GM23248 (cell line): ENCODE measurements around the gene TNK1. TPM values are rescaled to one million over a fixed set of nuclear protein-coding genes. Genes with fewer than 3 reads are reported as not detected.

ENCODE experiments used
- DNase-seq: peaks from one replicate; pipeline ENCODE4 v3.0.0-alpha.2; 2015
- H2AFZ ChIP-seq: fragments of 200-600 bp; sonication (generic); 2 replicates; pipeline ENCODE4 v1.6.1; 2016; ENCODE audit warnings: antibody characterized with exemption
- H3F3A ChIP-seq: fragments of 200-600 bp; sonication (generic); 2 replicates; pipeline ENCODE4 v1.6.1; 2016; ENCODE audit warnings: mild to moderate bottlenecking, antibody characterized with exemption, mixed run types; ENCODE audit not compliant: insufficient read depth
- H3K27ac ChIP-seq: fragments of 200-600 bp; sonication (generic); 2 replicates; pipeline ENCODE4 v1.5.1; 2016; ENCODE audit warnings: mild to moderate bottlenecking
- H3K27me3 ChIP-seq: fragments of 200-600 bp; sonication (generic); replicated peaks from 2 replicates; pipeline ENCODE4 v1.6.1; 2016; ENCODE audit warnings: mild to moderate bottlenecking; ENCODE audit not compliant: insufficient read depth
- H3K36me3 ChIP-seq: fragments of 200-600 bp; sonication (generic); 2 replicates; pipeline ENCODE4 v1.6.1; 2016; ENCODE audit warnings: low read depth, mild to moderate bottlenecking
- H3K4me1 ChIP-seq: fragments of 200-600 bp; sonication (generic); 2 replicates; pipeline ENCODE4 v1.6.1; 2016; ENCODE audit warnings: mild to moderate bottlenecking; ENCODE audit not compliant: insufficient read depth
- H3K4me2 ChIP-seq: fragments of 200-600 bp; sonication (generic); one replicate; pipeline ENCODE4 v1.6.1; 2016; ENCODE audit warnings: mild to moderate bottlenecking; ENCODE audit not compliant: unreplicated experiment
- H3K4me3 ChIP-seq: fragments of 200-600 bp; sonication (generic); 2 replicates; pipeline ENCODE4 v1.5.1; 2016; ENCODE audit warnings: mild to moderate bottlenecking
- H3K79me2 ChIP-seq: fragments of 200-600 bp; sonication (generic); 2 replicates; pipeline ENCODE4 v1.6.1; 2016; ENCODE audit warnings: mild to moderate bottlenecking; ENCODE audit not compliant: insufficient read depth
- H3K9ac ChIP-seq: fragments of 200-600 bp; sonication (generic); 2 replicates; pipeline ENCODE4 v1.6.1; 2016; ENCODE audit warnings: mild to moderate bottlenecking
- H3K9me2 ChIP-seq: fragments of 200-600 bp; sonication (generic); 2 replicates; pipeline ENCODE4 v1.6.1; 2016; ENCODE audit warnings: mixed run types, mild to moderate bottlenecking, moderate library complexity; ENCODE audit not compliant: insufficient read depth
- H3K9me3 ChIP-seq: fragments of 200-600 bp; sonication (generic); one replicate; pipeline ENCODE4 v1.6.1; 2017; ENCODE audit warnings: low read depth
- H4K20me1 ChIP-seq: fragments of 200-600 bp; sonication (generic); 2 replicates; pipeline ENCODE4 v1.6.0; 2016; ENCODE audit not compliant: insufficient read depth
- EZH2 ChIP-seq: fragments of 200-600 bp; sonication (generic); IDR thresholded peaks from 2 replicates; pipeline ENCODE4 v1.6.1; 2018; ENCODE audit warnings: antibody characterized with exemption, mild to moderate bottlenecking; ENCODE audit not compliant: insufficient read depth, poor library complexity, severe bottlenecking
- EZH2phosphoT487 ChIP-seq: fragments of 200-600 bp; sonication (generic); IDR thresholded peaks from 2 replicates; pipeline ENCODE4 v1.6.1; 2018; ENCODE audit warnings: antibody characterized with exemption, moderate library complexity, mild to moderate bottlenecking, low read depth; ENCODE audit not compliant: insufficient read depth
- WGBS, 2 experiments: methylation state at CpG; one replicate each; pipeline ENCODE4 v1.1.6; 2015 to 2017; ENCODE audit warnings: low lambda C conversion rate in 2 of 2, low coverage in 1 of 2; ENCODE audit errors: missing lambda C conversion rate in 2 of 2; 5-methylcytosine and 5-hydroxymethylcytosine counted together
- in situ Hi-C: fragments of 300-500 bp; cut with MboI; formaldehyde crosslinking; loops from 2 replicates; pipeline ENCODE4 v1.15.0; 2020
- polyA plus RNA-seq: library from polyadenylated mRNA; unstranded; fragments of >200 nt; fragmentation: Nextera tagmentation; extraction: Ambion mirVana; gene quantifications from 2 replicates; pipeline ENCODE4 v1.2.1, GENCODE V29; 2016
- total RNA-seq: library from RNA; depleted of rRNA; stranded (reverse); fragments of >200 nt; shearing (Covaris generic); gene quantifications from 2 replicates; pipeline ENCODE4 v1.2.3, GENCODE V29; 2014

Gene TNK1
- total and polyA plus RNA-seq, 2 experiments from 2014 or later: 0.43 to 1.2 TPM

GRCh38 chr17:7408863-7409262 is 28.0 kb downstream of the TNK1 start:
- Histone ChIP-seq H3K4me3 (no peak overlapping the region), H3F3A (peaks cover 12% of the 10 kb centered on the region), H3K4me1 (peaks cover 16% of the 10 kb centered on the region), H3K27ac (no peak overlapping the region), H3K4me2 (no peak overlapping the region), H3K79me2 (no peaks in the 10 kb centered on the region; the same call in 1 of the 2 replicates), H3K9me2 (no peaks in the 10 kb centered on the region), H2AFZ (no peak overlapping the region), H3K27me3 (no peaks in the 10 kb centered on the region), H4K20me1 (no peaks in the 10 kb centered on the region), H3K36me3 (no peaks in the 10 kb centered on the region), H3K9ac (no peak overlapping the region), H3K9me3 (no peaks in the 10 kb centered on the region)
- WGBS, 2 experiments: 91% methylated on average over 6 of the region's 6 CpGs
- in situ Hi-C loops: no loop called here
- TF ChIP-seq EZH2phosphoT487 (no peak), EZH2 (no peak)
- no peak for DNase-seq

GRCh38 chr17:7409716-7410115 is 28.8 kb downstream of the TNK1 start:
- H3K79me2 ChIP-seq: no peaks in the 10 kb centered on the region; the same call in 1 of the 2 replicates
- in situ Hi-C loops: no loop called here
- 91 to 94% methylated on average over 6 of the region's 6 CpGs for WGBS, 2 experiments
- H4K20me1 ChIP-seq: no peaks in the 10 kb centered on the region
- H3F3A ChIP-seq: peaks cover 12% of the 10 kb centered on the region
- H3K27me3 ChIP-seq: no peaks in the 10 kb centered on the region
- no peaks in the 10 kb centered on the region for H3K9me2 ChIP-seq
- no peak overlapping the region for H3K4me2 ChIP-seq
- no peak for TF ChIP-seq EZH2
- TF ChIP-seq EZH2phosphoT487: no peak
- H3K27ac ChIP-seq: no peak overlapping the region
- no peaks in the 10 kb centered on the region for H3K36me3 ChIP-seq
- H2AFZ ChIP-seq: no peak overlapping the region
- no peaks in the 10 kb centered on the region for H3K9me3 ChIP-seq
- no peak overlapping the region for H3K9ac ChIP-seq
- no peak for DNase-seq
- no peak overlapping the region for H3K4me3 ChIP-seq
- peaks cover 16% of the 10 kb centered on the region for H3K4me1 ChIP-seq

DNA sequence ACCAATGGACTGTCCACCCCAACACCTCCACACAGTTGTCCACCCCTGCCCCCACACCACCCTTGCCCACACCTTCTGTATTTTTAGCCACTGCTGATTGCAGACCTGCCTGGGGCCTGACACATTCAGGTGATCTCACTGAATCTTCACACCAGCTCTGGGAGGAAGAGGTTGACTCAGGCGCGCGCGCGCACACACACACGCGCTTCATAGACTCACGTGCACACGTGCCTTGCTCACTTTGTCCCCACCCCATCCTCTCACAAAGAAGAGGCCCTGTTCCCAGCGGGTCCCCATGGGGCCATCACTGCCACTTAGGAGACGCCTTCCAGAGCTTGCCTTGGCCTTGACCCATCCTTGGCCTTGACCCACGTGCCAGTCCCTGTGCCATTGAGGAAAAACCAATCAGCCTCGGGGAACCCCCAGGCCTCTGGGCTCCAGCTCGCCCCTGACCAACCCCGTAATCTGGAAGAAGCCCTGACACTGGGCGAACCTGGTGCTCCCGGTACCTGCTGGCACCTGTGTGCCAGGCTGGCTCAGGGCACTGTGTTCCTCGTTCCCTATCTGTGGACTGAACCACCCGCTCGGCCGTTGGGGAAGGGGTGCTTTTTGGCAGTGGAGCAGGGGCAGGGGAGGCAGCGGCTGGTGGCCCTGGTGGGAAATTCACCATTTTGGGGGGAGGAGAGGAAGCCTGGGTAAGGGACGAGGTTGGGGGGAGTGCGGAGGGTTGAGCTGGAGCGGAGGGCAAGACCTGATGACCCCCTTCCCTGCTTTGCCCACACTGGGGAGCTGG is 29.9 kb downstream of the TNK1 start:
- H4K20me1 ChIP-seq: no peaks in the 10 kb centered on the region
- no peak for DNase-seq
- no peak overlapping the region for H3K27ac ChIP-seq
- H3K9ac ChIP-seq: no peak overlapping the region
- in situ Hi-C loops: no loop called here
- peaks cover 12% of the 10 kb centered on the region for H3F3A ChIP-seq
- WGBS, 2 experiments: 94% methylated on average over 21 to 25 of the region's 25 CpGs
- H3K4me1 ChIP-seq: peaks cover 16% of the 10 kb centered on the region
- no peak overlapping the region for H2AFZ ChIP-seq
- no peaks in the 10 kb centered on the region; the same call in 1 of the 2 replicates for H3K79me2 ChIP-seq
- no peak overlapping the region for H3K4me2 ChIP-seq
- no peak for TF ChIP-seq EZH2
- no peak for TF ChIP-seq EZH2phosphoT487
- H3K9me3 ChIP-seq: no peaks in the 10 kb centered on the region
- H3K27me3 ChIP-seq: no peaks in the 10 kb centered on the region
- H3K9me2 ChIP-seq: no peaks in the 10 kb centered on the region
- H3K4me3 ChIP-seq: no peak overlapping the region
- no peaks in the 10 kb centered on the region for H3K36me3 ChIP-seq

- H3K9me2 ChIP-seq: no peaks in the 10 kb centered on the region
- no peaks in the 10 kb centered on the region for H4K20me1 ChIP-seq
- no peaks in the 10 kb centered on the region for H3K27me3 ChIP-seq
- WGBS, 2 experiments: 95 to 97% methylated on average over 7 to 8 of the region's 8 CpGs
- H3K4me1 ChIP-seq: peaks cover 16% of the 10 kb centered on the region
- H3K79me2 ChIP-seq: no peaks in the 10 kb centered on the region; the same call in 1 of the 2 replicates
- in situ Hi-C loops: no loop called here
- no peak overlapping the region for H2AFZ ChIP-seq
- no peaks in the 10 kb centered on the region for H3K9me3 ChIP-seq
- no peak for TF ChIP-seq EZH2phosphoT487
- TF ChIP-seq EZH2: no peak
- H3K4me3 ChIP-seq: no peak overlapping the region
- no peak overlapping the region for H3K4me2 ChIP-seq
- H3K36me3 ChIP-seq: no peaks in the 10 kb centered on the region
- no peak overlapping the region for H3K27ac ChIP-seq
- H3F3A ChIP-seq: peaks cover 12% of the 10 kb centered on the region
- no peak for DNase-seq
- no peak overlapping the region for H3K9ac ChIP-seq
These were observed 30.5 kb downstream of the TNK1 start for GRCh38 chr17:7411427-7411750.
